HL-60/S4 treated with phorbol 12-myristate 13-acetate at 8.2 ng/mL for 4 days and 3 days (cell line): ENCODE data around the gene ACKR2.

Source experiments
- in situ Hi-C: fragments of 300-500 bp; cut with MboI; formaldehyde crosslinking; loops from 2 replicates; pipeline ENCODE4 v1.15.0; 2022; ENCODE audit warnings: low sequenced_read_pairs

Gene ACKR2

GRCh38 chr3:42809202-42809601, at the start of gene ACKR2:
Gene ACKR2, plus strand, starts transcription at chr3:42809445. Its CDS starts 55,058 bp downstream, at chr3:42864503.
- in situ Hi-C loops: no loop called here

GRCh38 chr3:42762046-42762724, 47.1 kb upstream of the ACKR2 start:
- in situ Hi-C loops: no loop called here

GRCh38 chr3:42763021-42763420, 46.2 kb upstream of the ACKR2 start:
- in situ Hi-C loops: no loop called here

- in situ Hi-C loops: no loop called here
Measured at GRCh38 chr3:42764115-42764514, 45.1 kb upstream of the ACKR2 start.

GRCh38 chr3:42764561-42765295, 44.5 kb upstream of the ACKR2 start:
- in situ Hi-C loops: no loop called here

GRCh38 chr3:42769477-42770131, 39.6 kb upstream of the ACKR2 start:
- in situ Hi-C loops: no loop called here

- in situ Hi-C loops: no loop called here
Measured at GRCh38 chr3:42771271-42771670, 38.0 kb upstream of the ACKR2 start.

- in situ Hi-C loops: no loop called here
Measured at GRCh38 chr3:42772670-42773408, 36.4 kb upstream of the ACKR2 start, which contains the start of gene CCDC13. Gene CCDC13, minus strand, starts transcription at chr3:42773253. Its CDS starts 14,908 bp downstream, at chr3:42758345.

GRCh38 chr3:42773409-42773751, 35.9 kb upstream of the ACKR2 start:
- in situ Hi-C loops: no loop called here

GRCh38 chr3:42778644-42779043, 30.6 kb upstream of the ACKR2 start:
- in situ Hi-C loops: no loop called here

GRCh38 chr3:42780398-42780797, 28.8 kb upstream of the ACKR2 start:
- in situ Hi-C loops: no loop called here

- in situ Hi-C loops: no loop called here
Measured at GRCh38 chr3:42780892-42781700, 28.1 kb upstream of the ACKR2 start.

- in situ Hi-C loops: no loop called here
Measured at GRCh38 chr3:42786212-42786611, 23.0 kb upstream of the ACKR2 start.

GRCh38 chr3:42786631-42787030, 22.6 kb upstream of the ACKR2 start:
- in situ Hi-C loops: no loop called here

- in situ Hi-C loops: no loop called here
Measured at GRCh38 chr3:42790714-42791229, 18.5 kb upstream of the ACKR2 start.

- in situ Hi-C loops: no loop called here
Measured at GRCh38 chr3:42795621-42796181, 13.5 kb upstream of the ACKR2 start.

- in situ Hi-C loops: no loop called here
Measured at GRCh38 chr3:42796332-42796885, 12.8 kb upstream of the ACKR2 start.

GRCh38 chr3:42799376-42799775, 9.9 kb upstream of the ACKR2 start:
- in situ Hi-C loops: no loop called here

GRCh38 chr3:42800251-42800650, 9.0 kb upstream of the ACKR2 start:
- in situ Hi-C loops: no loop called here
